Measurements from ENCODE around the gene CRISPLD2.

DNA sequence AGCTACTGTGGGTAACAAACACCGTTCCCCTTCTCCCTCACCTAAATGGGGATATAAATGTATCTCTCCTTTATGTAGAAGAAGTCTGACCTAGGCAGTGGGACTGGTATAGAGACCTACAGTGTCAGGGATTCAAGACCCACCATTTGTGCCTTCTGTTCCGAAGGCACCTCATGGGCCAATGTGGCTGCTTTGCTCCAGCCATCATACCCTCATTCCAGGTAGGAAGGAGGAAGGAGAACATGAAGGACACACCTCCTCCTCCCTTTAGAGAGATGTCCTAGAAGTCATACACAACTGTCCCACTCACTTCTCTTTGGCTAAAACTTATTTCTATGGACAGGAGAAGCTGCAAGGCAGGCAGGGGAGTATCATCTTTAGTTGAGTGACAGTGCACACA lies 8.3 kb upstream of the CRISPLD2 start:
- TF ChIP-seq, protein P1, sequence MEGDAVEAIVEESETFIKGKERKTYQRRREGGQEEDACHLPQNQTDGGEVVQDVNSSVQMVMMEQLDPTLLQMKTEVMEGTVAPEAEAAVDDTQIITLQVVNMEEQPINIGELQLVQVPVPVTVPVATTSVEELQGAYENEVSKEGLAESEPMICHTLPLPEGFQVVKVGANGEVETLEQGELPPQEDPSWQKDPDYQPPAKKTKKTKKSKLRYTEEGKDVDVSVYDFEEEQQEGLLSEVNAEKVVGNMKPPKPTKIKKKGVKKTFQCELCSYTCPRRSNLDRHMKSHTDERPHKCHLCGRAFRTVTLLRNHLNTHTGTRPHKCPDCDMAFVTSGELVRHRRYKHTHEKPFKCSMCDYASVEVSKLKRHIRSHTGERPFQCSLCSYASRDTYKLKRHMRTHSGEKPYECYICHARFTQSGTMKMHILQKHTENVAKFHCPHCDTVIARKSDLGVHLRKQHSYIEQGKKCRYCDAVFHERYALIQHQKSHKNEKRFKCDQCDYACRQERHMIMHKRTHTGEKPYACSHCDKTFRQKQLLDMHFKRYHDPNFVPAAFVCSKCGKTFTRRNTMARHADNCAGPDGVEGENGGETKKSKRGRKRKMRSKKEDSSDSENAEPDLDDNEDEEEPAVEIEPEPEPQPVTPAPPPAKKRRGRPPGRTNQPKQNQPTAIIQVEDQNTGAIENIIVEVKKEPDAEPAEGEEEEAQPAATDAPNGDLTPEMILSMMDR (conservative IDR thresholded peaks at IDR 0.05; ENCODE audit: low read length) = no peak
- no peak for TF ChIP-seq EZH2phosphoT487 (IDR thresholded peaks at IDR 0.05; ENCODE audit: borderline replicate concordance)

All from Loucy (cell line).